NCI-H1048 (cell line): Measurements from ENCODE around the gene CENPB.
"Not testable (repeated sequence)": the region's sequence is repeated elsewhere in the genome, so short reads cannot be mapped to it uniquely, and the experiment has no call there.

Experiments used
- DNase-seq: peaks from one replicate; lab custom pipeline; 2025; lab: John Stamatoyannopoulos, UW

The CENPB gene

GRCh38 chr20:3786665-3787323 is at the start of gene CENPB:
Gene CENPB (minus strand): TSS chr20:3786740. CDS start chr20:3786483, 257 bp downstream.
- peak; percentile 62 for DNase-seq

- no peak for DNase-seq
These were observed 49.6 kb upstream of the CENPB start for GRCh38 chr20:3836132-3836531.

GRCh38 chr20:3829891-3830290 is 43.4 kb upstream of the CENPB start:
- DNase-seq = not testable (repeated sequence)

- no peak for DNase-seq
These were observed 42.3 kb upstream of the CENPB start for GRCh38 chr20:3828798-3829197.

DNA sequence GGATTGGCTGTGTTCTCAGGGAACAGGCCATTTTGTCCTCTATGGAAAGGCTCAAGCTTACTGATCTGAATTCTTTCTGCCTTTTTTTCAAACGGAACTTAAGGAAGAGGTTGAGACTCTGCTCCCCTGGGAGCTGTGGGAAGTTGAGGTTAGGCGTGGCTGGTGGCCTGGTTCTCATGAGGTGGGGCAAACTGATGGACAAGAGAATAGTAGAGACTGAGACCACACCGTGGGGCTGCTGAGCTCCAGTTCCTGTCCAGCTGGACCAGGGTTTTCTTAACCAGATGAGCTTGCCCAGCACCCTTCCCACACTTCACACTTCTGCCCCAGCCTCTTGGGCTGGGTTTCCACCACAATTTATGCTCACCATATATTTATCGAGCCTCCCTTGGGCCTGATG is 39.9 kb upstream of the CENPB start:
- DNase-seq = no peak

DNA sequence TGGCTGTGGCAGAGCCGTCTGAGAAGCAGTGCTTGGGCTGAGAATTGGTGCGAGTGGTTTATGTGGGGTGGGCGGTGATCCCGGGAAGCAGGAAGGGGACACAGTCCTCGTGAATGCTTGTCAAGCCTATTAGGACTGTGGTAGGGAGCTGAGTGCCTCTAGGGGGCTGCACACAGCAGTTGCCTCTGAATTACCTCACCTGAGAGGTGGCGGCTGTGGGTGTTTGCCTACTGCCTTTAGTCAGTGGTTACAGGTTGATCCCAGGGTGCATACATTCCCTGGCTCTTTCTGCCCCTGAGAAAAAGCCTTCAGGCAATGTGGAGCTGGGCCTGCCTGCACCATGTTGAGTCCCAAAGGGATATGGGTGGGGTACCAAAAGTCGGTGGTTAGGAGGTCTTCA is 39.0 kb upstream of the CENPB start:
- no peak for DNase-seq

DNA sequence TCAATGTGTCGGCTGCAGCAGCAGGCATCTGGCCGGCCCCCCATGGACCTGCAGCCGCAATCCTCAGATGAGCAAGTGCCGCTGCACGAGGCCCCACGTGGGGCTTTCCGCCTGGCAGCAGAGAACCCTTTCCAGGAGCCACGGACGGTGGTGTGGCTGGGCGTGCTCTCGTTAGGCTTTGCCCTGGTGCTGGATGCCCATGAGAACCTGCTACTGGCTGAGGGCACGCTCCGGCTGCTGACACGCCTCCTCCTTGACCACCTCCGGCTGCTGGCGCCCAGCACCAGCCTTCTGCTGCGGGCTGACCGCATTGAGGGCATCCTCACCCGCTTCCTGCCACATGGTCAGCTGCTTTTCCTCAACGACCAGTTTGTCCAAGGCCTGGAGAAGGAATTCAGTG is 37.3 kb upstream of the CENPB start:
- no peak for DNase-seq

GRCh38 chr20:3821996-3822395 is 35.5 kb upstream of the CENPB start:
- DNase-seq = no peak

GRCh38 chr20:3820901-3821727 is 34.6 kb upstream of the CENPB start:
- DNase-seq = no peak

DNA sequence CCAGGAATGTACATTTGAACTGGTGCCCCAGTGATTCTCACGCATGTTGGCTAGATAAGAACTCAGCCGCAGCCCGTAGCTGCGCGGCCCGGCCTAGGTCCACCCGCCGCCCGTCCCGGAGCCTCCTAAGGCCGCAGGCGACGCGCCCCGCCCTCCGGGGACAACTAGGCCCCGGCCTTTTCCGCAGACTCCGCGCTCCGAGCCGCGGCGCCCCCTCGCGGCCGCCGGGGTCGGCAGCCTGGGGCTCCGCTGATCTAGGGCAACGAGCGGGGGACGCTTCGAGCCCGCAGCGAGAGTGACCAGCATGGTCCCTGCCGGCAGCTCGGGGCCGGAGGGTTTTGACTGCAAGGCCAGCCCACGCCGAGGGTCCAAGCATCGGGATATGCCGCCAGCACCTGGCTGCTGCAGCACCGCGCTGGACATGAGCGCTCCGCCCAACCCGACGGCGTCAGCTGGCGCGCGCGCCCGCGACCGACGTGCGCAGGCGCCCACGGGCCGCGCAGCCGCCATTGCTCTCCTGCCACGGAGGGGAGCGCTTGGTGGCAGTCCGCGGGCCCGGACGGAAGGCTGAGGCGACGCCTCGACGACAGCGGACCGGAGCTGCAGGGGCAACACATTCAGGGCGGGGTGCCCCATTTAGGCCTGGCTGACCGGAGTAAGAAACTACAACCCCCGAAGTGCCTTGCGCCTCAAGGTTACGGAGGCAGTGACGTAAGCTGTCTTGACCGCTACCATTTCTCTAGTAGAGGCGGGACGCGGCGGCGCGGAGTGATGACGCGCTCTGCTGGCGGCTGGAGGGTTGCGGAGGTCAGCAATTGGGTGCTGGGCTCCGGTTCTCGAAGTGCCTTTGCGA is 33.7 kb upstream of the CENPB start, which contains the start of gene AP5S1:
AP5S1 (plus strand) TSS at position 500 of the 853 bp plus-strand sequence. CDS start 1,571 bp downstream, outside the sequence.
- peak; percentile 72 for DNase-seq

- DNase-seq = no peak
These were observed 33.0 kb upstream of the CENPB start for GRCh38 chr20:3819411-3820047.

DNA sequence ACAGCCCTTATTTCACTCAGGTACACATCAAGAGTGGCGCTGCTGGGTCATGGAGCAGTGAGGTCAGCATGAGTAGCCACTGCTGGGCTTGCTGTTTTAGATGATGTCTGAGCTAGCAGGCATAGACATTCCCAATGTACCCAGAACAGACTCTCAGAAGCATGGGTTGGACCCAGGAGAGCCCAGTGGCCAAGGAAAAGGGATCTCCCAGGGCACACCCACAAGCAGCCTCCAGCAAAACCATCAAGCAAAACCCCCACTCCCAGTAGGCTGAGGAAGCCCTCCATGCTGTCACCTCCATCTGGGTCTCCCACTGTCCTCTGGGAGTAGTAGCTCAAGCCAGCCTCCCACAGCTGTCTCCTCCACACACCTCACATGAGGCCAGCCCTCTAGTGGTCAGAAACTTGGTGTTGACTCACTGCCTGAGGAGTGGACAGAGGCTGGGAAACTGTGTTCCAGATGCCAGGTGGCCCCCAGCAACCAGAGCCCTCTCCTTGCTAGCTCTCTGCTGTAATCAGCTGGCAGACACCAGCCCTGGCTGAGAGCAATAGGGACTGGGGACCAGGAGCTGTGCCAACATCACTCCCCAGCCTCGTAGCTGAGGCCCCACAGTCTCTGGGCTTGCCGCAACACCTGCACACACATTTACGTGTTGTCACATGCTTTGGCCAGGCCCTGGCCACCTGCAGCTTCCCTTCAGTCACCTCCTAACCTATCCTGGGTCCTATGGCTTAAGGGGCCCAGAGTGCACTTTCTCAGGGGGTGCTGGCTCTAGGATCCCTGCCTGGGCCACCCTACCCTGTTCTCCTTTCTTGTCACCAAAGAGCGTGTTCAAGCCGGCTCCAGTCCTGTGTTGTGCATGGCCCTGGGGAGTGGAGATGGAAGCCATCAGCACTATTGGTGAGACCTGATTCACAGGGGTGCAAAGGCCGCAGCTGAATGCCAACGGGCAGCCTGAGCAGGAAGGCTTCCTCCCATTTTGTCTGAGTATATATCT is 31.9 kb upstream of the CENPB start:
- no peak for DNase-seq

DNA sequence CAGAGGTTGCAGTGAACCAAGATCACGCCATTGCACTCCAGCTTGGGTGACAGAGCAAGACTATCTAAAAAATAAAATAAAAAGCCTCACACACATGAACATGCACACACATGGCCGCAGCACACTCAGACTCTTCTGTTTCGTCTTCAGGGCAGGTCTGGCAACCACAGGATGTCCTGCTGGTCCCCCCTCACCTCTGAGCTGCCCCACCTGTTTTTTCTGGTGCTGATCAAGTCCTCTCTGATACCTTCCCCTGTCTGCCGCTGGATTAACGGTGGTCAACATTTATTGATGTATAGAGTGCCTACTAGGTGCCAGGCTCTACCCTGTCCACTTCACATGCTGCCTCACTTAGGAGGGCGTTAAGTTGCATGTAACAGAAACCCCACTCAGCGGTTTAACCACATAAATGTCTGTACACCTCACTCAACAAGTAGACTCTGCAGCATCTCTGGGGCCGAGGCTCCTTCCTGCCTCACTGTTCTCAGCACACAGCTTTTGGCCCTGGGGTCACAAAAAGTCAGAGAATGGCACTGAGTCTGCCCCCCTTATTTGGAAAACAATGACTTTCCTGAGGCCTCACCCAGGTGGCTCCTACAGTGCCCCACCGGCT is 29.3 kb upstream of the CENPB start:
- DNase-seq = no peak

DNA sequence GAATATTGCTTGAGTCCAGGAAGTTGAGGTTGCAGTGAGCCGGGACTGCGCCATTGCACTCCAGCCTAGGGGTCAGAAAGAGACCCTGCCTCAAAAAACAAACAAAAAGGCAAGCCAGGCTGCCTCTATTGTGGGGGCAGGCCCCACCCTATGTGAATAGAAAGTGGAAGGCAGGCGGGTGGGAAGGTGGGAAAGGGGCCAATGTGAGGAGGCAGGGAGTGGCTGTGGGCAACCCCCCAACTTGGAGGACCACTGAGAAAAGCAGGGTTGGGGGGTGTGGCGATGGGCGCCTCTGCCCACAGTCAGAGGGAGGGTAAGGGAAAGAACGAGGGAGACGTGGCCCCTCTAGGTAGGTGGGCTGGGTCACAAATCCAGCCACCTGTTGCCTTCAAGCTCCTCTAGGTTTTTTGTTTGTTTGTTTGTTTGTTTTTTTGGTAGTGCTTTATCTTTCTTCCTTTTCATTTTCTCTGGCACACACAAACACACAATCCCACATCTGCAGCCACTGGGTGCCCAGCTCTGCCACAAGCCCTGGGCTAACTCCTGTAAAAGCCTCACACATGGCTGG is 28.5 kb upstream of the CENPB start:
- no peak for DNase-seq

- DNase-seq = no peak
These were observed 27.5 kb upstream of the CENPB start for GRCh38 chr20:3813848-3814581.

DNA sequence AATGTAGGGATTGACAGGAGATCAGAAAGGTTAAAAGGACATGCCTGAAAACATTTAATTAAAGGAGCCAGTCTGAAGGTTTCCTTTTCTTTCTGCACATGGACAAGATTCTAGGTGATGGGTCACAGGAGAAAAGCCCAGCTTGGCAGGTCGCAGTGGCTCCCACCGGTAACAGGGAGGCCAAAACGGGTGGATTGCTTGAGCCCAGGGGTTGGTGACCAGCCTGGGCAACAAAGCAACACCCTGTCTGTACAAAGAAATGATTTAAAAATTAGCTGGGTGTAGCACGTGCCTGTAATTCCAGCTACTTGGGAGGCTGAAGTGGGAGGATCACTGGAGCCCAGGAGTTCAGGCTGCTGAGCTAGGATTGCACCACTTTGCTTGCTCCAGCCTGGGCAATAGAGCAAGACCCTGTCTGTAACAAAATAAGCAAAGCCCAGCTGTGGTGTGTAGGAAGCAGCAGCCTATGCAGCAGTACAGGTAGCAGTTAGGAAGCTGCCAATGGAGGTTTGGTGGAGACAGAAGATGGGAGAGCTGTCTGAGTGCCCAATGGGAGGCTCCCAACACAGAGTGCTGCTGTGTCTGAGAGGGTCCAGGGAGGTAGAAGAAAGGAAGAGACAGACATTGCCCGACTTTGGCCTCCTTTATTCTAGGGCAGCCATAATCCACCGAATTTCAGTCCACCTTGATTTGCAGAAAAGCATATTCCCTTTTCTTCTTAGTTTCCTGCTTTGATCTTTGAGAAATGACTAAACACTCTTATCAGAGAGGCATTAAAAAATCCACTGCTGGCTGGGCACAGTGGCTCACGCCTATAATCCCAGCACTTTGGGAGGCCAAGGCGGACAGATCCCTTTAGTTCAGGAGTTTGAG is 26.7 kb upstream of the CENPB start:
- DNase-seq = no peak

DNA sequence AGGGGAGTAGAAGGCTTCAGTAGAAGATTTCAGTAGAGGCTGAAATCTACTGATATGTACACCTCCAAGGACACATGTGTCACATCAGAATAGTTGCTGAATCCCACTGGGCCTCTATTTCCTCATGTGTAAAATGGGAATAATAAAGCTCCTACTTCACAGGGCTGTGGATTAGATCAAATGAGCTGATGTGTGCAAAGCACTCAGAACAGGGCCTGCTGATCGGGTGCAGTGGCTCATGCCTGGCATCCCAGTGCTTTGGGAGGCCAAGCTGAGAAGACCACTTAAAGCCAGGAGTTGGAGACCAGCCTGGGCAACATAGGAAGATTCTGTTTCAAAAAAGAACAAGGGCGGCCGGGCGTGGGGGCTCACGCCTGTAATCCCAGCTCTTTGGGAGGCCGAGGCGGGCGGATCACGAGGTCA is 25.7 kb upstream of the CENPB start:
- no peak for DNase-seq
